HG03565 (cell line): ENCODE measurements around the gene IDUA.
"Not testable (repeated sequence)": the region's sequence is repeated elsewhere in the genome, so short reads cannot be mapped to it uniquely, and the experiment has no call there.

Experiments
- ATAC-seq: cut with Tn5 transposase; IDR thresholded peaks from one replicate; pipeline ENCODE4 v1.9.1; 2021; ENCODE audit warnings: mild to moderate bottlenecking, moderate library complexity; ENCODE audit not compliant: unreplicated experiment

IDUA gene

GRCh38 chr4:999240-999863, 12.5 kb downstream of the IDUA start:
- ATAC-seq, result not testable (repeated sequence)

- ATAC-seq, result no peak
Observed at GRCh38 chr4:999882-1000425, 13.1 kb downstream of the IDUA start.

GRCh38 chr4:1000686-1001260, 13.9 kb downstream of the IDUA start:
- no peak for ATAC-seq

- no peak for ATAC-seq
Observed at GRCh38 chr4:1001561-1002130, 14.8 kb downstream of the IDUA start.

GRCh38 chr4:1002131-1002630, 15.3 kb downstream of the IDUA start:
- ATAC-seq, result no peak

- no peak for ATAC-seq
Observed at GRCh38 chr4:1002631-1003251, 15.9 kb downstream of the IDUA start.

GRCh38 chr4:1003271-1004070, 16.6 kb downstream of the IDUA start:
- ATAC-seq, result no peak

- no peak for ATAC-seq
Observed at GRCh38 chr4:1004071-1004418, 17.2 kb downstream of the IDUA start.

GRCh38 chr4:1004557-1005485, 18.0 kb downstream of the IDUA start:
- no peak for ATAC-seq

GRCh38 chr4:1006856-1007255, 20.0 kb downstream of the IDUA start:
- ATAC-seq, result no peak

- no peak for ATAC-seq
Observed at GRCh38 chr4:1008840-1009541, 22.1 kb downstream of the IDUA start.

- ATAC-seq, result peak; percentile 32
Observed at GRCh38 chr4:1009542-1010394, 22.9 kb downstream of the IDUA start.

GRCh38 chr4:1010395-1011021, 23.7 kb downstream of the IDUA start:
- ATAC-seq, result peak; percentile 4

GRCh38 chr4:1011022-1011665, 24.3 kb downstream of the IDUA start, which contains the start of gene FGFRL1:
FGFRL1 (plus strand) TSS chr4:1011626; CDS start chr4:1012486, 860 bp downstream.
- peak; percentile 24 for ATAC-seq

- ATAC-seq, result no peak
Observed at GRCh38 chr4:1011666-1012033, 24.8 kb downstream of the IDUA start.

- ATAC-seq, result no peak
Observed at GRCh38 chr4:1012034-1012739, 25.3 kb downstream of the IDUA start.
